GM19372 (cell line): Measurements from ENCODE around the gene ANKRD40.

ENCODE experiments used
- ATAC-seq: cut with Tn5 transposase; IDR thresholded peaks from one replicate; pipeline ENCODE4 v1.9.1; 2021; ENCODE audit warnings: mild to moderate bottlenecking, low read depth, moderate library complexity; ENCODE audit not compliant: unreplicated experiment

ANKRD40 gene

DNA sequence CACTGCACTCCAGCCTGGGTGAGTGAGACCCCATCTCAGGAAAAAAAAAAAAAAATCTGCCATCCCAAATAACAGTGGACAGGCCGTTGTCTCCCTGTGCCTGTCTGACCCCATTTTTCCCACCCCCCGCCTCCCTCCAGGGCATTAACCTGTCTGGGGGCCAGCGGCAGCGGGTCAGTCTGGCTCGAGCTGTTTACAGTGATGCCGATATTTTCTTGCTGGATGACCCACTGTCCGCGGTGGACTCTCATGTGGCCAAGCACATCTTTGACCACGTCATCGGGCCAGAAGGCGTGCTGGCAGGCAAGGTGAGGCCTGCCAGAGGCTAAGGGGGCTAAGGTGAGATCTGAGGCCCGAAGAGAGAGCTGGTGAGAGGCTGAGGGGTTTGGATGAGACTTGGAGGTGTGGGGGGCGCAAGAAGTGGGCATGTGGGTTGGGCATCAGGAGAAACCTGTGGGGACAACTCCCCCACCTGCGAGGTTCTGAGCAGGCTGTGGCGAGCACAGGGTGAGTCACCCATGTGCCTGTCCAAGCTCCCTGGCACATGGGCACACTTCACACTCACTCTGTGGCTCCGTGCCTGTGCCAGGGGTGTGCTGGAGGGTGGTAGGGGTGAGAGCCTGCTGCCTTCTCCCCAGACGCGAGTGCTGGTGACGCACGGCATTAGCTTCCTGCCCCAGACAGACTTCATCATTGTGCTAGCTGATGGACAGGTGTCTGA lies 34.7 kb downstream of the ANKRD40 start:
- ATAC-seq: no peak

DNA sequence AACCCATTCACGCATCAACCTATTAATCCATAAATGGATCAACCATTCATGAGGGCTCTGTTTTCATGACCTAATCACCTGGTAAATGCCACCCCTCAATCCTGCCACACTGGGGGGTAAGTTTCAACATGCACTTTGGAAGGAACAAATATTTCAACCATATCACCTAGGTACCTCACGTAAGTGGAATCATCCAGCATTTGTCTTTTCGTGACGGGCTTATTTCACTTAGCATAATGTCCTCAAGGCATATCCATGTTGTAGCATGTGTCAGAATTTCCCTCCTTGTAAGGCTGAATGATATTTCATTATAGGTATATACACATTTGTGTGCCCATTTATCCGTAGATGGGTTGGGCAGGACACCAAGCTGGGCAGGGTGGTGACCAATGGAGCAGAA lies 35.6 kb downstream of the ANKRD40 start:
- no peak for ATAC-seq

DNA sequence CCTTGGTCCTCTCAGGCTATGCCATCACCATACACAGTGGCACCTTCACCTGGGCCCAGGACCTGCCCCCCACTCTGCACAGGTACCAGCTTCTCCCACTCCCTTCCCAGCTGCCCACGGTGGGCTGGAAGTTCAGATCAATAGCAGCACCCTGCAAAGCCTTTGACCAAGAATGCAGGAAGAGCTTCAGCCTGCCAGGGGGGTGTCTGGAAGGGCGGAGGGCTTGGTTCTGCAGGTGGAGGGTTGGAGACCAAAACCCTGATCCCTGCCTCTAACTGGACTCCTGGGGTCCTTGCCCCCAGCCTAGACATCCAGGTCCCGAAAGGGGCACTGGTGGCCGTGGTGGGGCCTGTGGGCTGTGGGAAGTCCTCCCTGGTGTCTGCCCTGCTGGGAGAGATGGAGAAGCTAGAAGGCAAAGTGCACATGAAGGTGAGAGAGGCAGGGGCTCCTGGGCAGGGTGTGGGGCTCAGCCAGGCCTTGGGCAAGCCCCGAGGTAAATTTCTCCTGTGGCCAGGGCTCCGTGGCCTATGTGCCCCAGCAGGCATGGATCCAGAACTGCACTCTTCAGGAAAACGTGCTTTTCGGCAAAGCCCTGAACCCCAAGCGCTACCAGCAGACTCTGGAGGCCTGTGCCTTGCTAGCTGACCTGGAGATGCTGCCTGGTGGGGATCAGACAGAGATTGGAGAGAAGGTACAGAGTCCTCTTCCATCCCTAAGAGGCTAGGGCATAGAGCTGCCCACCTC lies 38.7 kb downstream of the ANKRD40 start:
- no peak for ATAC-seq

DNA sequence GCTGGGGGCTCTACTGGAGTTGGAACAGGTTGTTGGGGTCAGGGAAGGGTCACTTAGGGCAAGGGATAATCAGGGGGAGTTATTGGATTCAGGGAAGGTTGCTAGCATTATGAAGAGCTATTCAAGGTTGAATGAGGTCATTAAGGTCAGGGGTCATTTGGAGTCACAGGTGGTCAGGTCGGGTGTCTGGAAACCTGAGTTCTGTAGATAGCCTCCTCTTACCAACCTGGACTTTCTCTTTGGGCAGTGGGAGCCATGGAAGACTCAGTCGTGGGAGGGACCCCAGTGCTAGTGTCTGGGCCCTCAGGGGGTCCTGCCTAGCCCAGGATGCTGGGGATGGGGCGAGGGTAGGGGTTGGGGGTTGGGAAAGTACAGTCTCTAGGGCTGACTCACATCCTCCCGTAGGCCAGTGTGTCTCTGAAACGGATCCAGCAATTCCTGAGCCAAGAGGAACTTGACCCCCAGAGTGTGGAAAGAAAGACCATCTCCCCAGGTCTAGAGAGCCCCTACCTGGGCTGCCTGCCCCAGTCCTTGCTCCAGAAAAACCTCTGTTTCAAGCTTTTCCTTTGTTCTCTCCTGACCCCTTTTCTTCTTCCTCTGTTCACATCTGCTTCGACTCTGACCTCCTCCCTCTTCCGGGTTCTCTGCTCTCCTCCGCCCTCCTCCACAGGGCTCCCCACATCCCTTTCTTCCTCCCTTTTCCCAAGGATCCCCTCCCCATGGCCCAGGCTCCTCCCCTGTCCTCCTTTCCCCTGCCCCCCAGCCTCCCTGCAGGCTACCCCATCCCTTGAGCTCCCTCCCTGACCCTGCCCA lies 39.5 kb downstream of the ANKRD40 start:
- no peak for ATAC-seq

DNA sequence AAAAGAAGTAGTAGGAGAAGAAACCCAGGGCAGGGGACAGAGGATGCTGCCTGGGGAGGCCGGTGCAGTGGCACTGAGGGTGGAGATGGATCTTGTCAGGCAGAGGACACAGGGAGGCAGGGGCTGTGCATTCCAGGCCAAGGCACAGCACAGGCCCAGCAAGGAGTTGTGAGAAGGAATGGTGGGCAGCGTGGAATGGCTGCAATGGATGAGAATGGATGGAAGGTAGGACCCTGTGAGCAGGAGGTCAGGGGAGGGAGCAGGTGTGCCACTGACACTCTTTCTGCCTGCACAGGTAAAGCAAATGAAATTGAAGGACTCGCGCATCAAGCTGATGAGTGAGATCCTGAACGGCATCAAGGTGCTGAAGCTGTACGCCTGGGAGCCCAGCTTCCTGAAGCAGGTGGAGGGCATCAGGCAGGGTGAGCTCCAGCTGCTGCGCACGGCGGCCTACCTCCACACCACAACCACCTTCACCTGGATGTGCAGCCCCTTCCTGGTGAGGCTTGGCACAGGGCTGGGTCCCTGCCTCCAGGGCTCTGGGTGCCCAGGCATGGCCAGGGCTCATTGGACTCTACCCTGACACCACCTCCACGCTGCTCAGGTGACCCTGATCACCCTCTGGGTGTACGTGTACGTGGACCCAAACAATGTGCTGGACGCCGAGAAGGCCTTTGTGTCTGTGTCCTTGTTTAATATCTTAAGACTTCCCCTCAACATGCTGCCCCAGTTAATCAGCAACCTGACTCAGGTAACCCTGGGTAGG lies 40.3 kb downstream of the ANKRD40 start:
- no peak for ATAC-seq

DNA sequence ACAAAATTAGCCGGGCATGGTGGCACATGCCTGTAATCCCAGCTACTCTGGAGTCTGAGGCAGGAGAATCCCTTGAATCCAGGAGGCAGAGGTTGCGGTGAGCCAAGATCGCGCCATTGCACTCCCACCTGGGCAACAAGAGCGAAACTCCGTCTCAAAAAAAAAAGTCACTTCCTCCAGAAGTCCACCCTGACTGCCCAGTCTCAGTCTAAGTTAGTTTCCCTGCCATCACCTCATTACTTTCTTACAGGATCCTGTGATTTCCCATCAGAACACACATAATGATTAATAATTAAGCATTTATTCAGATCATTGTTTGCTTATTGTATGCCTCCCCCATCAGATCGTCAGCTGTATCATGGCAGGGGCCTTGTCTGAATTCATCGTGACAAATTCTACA lies 41.4 kb downstream of the ANKRD40 start:
- no peak for ATAC-seq

DNA sequence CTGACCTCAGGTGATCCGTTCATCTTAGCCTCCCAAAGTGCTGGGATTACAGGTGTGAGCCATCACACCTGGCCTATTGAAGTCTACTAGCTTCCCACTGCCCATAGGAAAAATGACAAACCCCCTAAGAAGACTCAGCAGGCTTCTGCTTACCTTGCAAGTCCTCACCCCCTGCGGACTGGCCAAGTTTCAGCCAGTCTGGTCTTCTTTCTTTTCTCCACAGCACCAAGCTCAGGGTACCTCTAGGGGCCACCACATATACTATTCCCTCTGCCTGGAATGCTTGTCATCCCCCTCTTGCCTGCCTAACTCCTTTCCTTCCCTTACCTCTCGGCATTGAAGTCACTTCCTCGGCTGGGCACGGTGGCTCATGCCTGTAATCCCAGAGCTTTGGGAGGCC lies 41.9 kb downstream of the ANKRD40 start:
- ATAC-seq: no peak

DNA sequence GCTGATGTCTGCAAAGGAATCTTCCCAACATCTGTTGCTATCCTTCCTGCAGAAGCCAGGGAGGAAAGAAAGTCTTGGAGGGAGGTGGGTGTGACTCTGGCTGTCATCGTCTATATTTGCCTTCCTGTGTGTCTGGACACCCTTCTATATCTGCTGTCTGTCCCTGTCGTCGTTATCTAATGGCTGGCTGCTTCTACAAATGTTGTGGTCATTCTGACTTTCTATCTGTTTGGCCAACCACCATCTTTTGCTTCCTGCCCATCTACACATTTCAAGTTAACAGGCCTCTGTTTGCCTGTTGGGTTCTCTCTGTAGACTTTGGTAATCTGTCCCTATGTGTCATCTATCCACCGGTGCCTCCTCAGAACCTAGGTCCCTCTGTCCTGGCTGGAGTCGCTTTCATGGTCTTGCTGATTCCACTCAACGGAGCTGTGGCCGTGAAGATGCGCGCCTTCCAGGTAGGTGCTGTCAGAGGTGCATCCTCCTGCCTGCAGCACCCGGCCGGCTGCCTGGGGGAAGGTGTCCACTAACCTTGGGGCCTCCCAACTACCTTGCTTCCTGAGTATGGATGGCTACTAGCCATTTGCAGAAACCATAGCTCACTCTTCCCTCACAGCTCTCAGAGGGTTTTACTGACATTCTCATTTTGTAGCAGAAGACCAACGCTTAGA lies 42.8 kb downstream of the ANKRD40 start:
- ATAC-seq: no peak

DNA sequence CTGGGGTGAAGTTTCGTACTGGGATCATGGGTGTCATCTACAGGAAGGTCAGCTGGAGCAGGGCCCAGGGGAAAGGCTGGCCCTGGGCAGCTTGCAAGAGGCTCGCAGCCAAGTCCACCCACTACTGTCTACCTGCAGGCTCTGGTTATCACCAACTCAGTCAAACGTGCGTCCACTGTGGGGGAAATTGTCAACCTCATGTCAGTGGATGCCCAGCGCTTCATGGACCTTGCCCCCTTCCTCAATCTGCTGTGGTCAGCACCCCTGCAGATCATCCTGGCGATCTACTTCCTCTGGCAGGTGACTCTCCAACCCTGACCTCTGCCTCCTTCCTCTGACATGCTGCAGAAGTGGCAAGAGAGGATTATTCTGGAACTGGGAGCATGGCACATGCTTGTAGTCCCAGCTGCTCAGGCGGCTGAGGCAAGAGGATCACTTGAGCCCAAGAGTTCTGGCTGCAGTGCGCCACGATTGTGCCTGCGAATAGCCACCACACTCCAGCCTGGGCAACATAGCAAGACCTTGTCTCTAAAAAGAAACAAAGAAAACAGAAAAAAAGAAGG lies 43.8 kb downstream of the ANKRD40 start:
- no peak for ATAC-seq

DNA sequence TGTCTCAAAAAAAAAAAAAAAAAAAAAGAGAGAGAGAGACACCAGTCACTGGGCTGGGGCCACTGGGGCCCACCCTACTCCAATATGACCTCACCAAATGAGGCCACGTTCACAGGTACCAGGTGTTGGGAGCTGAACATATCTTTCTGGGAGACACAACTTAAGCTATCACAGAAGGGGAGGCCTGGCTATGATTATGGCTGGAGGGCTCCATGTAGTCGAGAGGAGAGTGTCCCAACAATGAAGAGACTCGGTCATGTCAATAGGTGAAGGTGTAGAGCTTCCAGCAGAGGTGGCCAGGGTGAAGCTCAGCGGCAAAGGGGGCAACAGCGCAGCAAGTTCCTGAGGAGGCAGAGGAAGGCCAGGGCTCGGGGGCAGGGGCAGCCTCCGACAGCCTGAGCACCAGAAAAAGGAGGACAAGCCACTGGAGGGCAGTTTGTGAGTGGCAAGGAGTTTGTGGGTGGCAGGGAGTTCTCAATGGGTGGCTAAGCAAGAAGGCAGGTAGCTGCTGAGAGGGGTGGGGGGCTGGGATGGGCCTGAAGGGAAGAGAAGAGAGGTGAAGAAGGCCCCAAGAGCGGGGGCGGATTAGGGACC lies 45.0 kb downstream of the ANKRD40 start:
- no peak for ATAC-seq

DNA sequence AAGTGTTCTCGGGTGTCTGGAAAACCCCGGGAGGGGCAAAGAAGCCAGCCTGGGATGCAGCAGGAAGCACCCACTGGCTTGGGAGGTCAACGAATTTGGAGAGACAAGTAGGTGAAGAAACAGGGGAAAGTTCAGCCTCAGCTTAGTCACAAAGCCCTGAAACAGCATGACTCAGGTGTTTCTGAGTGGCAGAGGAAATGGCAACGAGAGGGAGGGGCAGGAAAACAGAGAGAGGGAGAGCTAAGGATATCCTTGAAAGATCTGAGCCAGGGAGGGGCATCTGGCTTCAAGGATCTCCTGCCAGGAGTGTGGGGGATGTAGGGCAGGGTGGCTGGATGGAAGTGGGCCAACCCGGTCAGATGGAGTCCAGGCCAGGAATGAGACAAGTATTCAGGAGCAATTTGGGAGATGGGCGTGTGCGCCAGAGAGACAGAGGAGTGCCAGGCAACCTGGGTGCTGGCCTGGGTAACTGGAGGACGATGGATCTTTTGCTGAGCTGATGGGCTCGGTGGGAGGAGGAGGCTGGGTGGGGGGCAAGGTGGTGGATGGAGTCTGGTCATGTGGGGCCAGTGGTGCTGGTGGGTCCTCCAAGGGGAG lies 45.8 kb downstream of the ANKRD40 start:
- no peak for ATAC-seq

DNA sequence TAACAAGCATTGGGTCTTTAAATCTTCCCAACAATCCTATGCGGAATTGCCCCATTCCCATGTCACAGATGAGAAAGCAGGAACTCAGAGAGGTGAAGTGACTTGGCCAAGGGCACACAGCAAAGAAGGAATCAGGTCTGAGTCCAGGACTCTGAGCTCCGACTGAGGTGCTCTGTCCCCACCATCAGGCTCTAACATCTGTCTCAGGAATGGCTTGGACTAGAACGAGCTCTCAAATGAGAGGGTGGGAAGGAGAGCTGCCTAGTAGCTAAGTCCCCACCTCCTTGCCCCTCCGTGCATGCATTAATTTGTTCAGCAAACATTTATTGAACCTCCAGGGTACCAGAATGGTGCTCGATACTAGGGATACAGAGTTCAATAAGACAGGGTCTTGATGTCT lies 46.4 kb downstream of the ANKRD40 start:
- ATAC-seq: no peak

DNA sequence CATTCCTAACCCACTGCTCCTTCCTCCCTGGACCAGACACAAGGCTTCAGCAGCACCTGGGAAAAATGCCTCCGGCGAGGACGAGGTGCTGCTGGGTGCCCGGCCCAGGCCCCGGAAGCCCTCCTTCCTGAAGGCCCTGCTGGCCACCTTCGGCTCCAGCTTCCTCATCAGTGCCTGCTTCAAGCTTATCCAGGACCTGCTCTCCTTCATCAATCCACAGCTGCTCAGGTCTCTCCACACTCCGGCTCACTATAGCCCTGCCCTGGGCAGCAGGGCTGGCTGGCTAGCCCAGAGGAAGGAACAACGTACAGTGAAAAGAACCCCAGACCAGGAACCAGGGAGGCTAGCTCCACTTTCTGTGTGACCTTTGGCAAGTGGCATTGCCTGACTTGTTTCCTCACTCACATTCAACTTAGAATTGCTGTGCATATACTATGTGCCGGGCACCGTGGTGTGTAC lies 46.8 kb downstream of the ANKRD40 start:
- no peak for ATAC-seq

DNA sequence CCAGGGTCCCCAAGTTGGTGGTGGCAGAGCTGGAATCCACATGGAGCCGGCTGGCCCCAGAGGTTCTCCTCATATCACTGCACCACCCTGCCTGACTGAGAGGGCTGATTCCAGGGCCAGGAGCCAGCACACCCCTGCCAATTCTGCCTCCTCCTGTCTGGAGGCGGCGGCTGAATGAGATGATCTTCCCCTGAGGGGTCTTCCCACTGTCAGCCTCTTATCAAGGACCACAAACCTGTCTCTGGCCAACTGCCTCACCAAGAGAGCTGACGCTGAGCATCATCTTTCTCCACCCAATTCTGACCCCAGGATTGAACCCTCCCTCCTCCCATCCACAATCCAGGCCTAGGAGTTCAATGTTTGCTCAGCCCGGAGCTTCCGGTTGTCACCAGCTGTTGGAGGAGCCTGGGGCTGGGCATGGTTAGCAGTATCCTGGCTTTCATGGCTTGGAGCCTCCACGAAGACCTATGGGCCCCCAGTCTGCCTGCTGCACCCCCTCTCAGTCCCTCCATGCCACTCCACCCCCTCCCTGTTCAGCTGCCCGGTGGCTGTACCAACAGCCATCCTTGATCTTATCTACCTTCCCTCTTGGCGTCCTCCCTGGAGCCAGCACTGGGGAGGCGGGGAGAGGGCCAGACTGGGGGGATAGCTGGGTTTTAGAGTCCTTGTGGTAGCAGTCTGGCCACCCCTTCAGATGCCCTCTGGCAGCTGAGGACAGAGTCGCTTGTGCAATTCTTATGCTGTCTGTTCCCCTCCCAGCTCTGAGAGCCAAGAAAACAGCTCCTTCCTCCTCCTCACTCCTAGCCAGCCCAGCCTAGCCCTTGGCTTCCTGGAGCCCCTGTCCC lies 47.5 kb downstream of the ANKRD40 start:
- ATAC-seq: no peak

DNA sequence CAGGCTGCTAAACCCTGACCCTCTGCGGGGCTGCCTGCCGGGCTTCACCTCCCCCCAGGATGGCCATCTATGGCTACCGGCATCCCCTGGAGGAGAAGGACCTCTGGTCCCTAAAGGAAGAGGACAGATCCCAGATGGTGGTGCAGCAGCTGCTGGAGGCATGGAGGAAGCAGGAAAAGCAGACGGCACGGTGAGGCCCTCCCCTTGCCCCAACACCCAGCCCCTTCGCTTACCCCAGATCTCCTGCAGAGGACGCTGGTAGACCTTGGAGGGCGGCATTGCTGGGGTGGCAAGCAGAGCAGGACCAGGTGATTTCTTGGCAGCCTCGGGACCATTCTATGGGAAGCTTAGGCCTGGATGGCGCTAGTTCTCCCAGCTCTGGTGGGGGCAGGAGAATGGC lies 48.5 kb downstream of the ANKRD40 start:
- ATAC-seq: no peak

DNA sequence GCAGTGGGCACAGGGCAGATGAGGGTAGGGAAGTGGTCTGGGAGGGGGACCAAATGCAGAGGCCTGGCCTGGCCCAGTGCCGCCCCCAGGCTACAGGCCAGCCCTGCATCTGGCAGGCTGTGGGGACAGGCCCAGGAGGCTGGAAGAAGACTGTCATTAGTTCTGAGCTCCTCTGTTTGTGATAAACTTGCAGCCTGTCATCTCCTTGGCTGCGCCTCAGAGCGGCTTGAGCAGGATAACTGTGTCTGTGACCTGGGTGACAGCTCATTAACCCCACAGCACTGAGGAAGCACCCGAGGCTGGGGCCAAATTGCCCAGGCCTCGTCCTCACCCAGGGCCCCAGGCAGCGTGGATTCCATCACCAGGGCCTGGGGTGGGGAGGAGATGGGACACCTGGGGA lies 49.1 kb downstream of the ANKRD40 start:
- ATAC-seq: no peak

DNA sequence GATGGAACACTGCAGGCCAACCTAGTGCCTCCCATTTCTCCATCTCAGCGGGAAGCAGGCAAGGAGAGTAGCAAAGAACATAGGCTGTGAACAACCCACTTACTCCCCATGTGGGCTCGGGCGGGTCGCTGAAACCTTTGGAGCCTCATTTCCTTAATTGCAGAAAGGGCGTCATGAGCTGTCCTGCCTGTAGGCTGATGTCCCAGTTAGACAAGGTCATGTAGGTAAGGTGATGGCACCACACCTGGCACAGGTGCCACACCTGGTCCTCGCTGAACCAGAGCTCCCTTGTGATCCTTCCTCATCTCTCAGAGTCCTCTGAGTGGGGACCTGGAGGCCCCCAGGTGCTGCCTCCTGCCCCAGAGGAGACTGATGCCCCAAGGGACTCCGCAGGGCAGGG lies 50.1 kb downstream of the ANKRD40 start:
- no peak for ATAC-seq

DNA sequence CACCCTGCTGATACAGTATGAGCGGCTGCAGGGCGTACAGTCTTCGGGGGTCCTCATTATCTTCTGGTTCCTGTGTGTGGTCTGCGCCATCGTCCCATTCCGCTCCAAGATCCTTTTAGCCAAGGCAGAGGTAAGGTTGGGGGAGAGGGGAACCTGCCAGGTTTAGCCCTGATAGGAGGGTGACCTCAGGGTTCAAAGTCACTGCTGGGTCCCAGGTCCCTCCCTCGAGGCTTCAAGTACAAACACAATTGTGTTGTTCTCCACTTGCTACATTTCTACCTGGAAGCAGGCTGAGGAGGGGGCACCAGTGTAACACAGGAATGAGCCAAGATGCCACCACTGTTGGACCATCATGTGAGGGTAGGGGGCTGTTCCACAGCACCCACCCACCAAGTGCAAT lies 50.7 kb downstream of the ANKRD40 start:
- ATAC-seq: no peak
